OCI-LY1 (cell line): ENCODE results near the gene CYB561A3.

Experiments
- EZH2 ChIP-seq: fragments of 200-600 bp; sonication (generic), shearing (Covaris generic); IDR thresholded peaks from 2 replicates; pipeline ENCODE4 v1.8.0; 2017; ENCODE audit warnings: borderline replicate concordance, mixed run types, mild to moderate bottlenecking, antibody characterized with exemption, low read length, moderate library complexity, mixed read lengths
- TF ChIP-seq, protein P1 (sequence below): fragments of 200-600 bp; sonication (generic), shearing (Covaris generic); IDR thresholded peaks from 2 replicates; pipeline ENCODE4 v1.5.1; 2017; ENCODE audit warnings: mild to moderate bottlenecking, antibody characterized with exemption, low read length, moderate library complexity, mixed read lengths

DNA sequence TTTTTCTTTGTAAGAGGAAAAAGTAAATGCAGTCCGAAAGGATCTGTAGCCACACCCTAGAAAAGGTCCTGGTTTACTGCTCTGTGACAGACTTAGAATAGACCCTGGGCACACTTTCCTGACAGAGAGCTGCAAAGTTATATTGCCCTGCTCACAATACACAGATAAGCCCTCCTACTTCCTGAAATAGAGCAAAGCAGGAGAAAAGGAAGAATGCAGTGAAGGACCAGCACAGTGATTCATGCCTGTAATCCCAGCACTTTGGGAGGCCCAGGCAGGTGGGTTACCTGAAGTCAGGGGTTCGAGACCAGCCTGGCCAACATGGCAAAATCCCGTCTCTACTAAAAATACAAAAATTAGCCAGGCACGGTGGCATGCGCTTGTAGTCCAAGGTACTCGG, 2.2 kb downstream of the CYB561A3 start:
- TF ChIP-seq EZH2 = no peak
- TF ChIP-seq, protein P1, sequence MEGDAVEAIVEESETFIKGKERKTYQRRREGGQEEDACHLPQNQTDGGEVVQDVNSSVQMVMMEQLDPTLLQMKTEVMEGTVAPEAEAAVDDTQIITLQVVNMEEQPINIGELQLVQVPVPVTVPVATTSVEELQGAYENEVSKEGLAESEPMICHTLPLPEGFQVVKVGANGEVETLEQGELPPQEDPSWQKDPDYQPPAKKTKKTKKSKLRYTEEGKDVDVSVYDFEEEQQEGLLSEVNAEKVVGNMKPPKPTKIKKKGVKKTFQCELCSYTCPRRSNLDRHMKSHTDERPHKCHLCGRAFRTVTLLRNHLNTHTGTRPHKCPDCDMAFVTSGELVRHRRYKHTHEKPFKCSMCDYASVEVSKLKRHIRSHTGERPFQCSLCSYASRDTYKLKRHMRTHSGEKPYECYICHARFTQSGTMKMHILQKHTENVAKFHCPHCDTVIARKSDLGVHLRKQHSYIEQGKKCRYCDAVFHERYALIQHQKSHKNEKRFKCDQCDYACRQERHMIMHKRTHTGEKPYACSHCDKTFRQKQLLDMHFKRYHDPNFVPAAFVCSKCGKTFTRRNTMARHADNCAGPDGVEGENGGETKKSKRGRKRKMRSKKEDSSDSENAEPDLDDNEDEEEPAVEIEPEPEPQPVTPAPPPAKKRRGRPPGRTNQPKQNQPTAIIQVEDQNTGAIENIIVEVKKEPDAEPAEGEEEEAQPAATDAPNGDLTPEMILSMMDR = no peak
